BE2C (cell line): ENCODE results near the gene NSL1.

Source experiments
- DNase-seq: peaks from one replicate; pipeline ENCODE4 v3.0.0-alpha.2; 2020
- H3K27me3 ChIP-seq: fragments of 250-450 bp; sonication (Bioruptor Pico); 2 replicates; pipeline ENCODE4 v1.5.1; 2020; ENCODE audit warnings: mild to moderate bottlenecking
- H3K36me3 ChIP-seq: fragments of 250-450 bp; sonication (Bioruptor Pico); 2 replicates; pipeline ENCODE4 v1.5.1; 2020; ENCODE audit warnings: mild to moderate bottlenecking
- H3K4me1 ChIP-seq: fragments of 250-450 bp; sonication (Bioruptor Pico); 2 replicates; pipeline ENCODE4 v1.5.1; 2020
- H3K4me3 ChIP-seq: 2 replicates; pipeline ENCODE4 v1.5.1; 2011; ENCODE audit warnings: low read depth, low read length
- H3K9me3 ChIP-seq: fragments of 250-450 bp; sonication (Bioruptor Pico); 2 replicates; pipeline ENCODE4 v1.5.1; 2020
- CTCF ChIP-seq: IDR thresholded peaks from 2 replicates; pipeline ENCODE4 v1.5.1; 2012; ENCODE audit warnings: mild to moderate bottlenecking, low read depth, low read length

The NSL1 gene

GRCh38 chr1:212680680-212681389 is 110.7 kb downstream of the NSL1 start:
- no peaks in the 10 kb centered on the region for H3K9me3 ChIP-seq
- no peak for TF ChIP-seq CTCF
- DNase-seq, result no peak

GRCh38 chr1:212678456-212679410 is 112.8 kb downstream of the NSL1 start:
- Histone ChIP-seq H3K9me3 (no peaks in the 10 kb centered on the region), H3K4me1 (peaks cover 6% of the 10 kb centered on the region; the same call in 1 of the 2 replicates), H3K36me3 (no peaks in the 10 kb centered on the region), H3K4me3 (no peak overlapping the region), H3K27me3 (no peaks in the 10 kb centered on the region)
- no peak for DNase-seq
- TF ChIP-seq CTCF, result no peak

More at GRCh38 chr1:212680680-212681389, 110.7 kb downstream of the NSL1 start:
- no peaks in the 10 kb centered on the region for H3K36me3 ChIP-seq
- H3K4me3 ChIP-seq, result no peak overlapping the region
- H3K27me3 ChIP-seq, result no peaks in the 10 kb centered on the region
- peaks cover 6% of the 10 kb centered on the region; the same call in 1 of the 2 replicates for H3K4me1 ChIP-seq

- no peak for TF ChIP-seq CTCF
- Histone ChIP-seq H3K4me1 (peaks cover 6% of the 10 kb centered on the region; the same call in 1 of the 2 replicates), H3K36me3 (no peaks in the 10 kb centered on the region), H3K9me3 (no peaks in the 10 kb centered on the region), H3K4me3 (no peak overlapping the region), H3K27me3 (no peaks in the 10 kb centered on the region)
- no peak for DNase-seq
These were observed 114.0 kb downstream of the NSL1 start for GRCh38 chr1:212677573-212677972.

- TF ChIP-seq CTCF, result no peak
- H3K4me3 ChIP-seq, result no peak overlapping the region
- no peaks in the 10 kb centered on the region for H3K27me3 ChIP-seq
- peaks cover 6% of the 10 kb centered on the region; the same call in 1 of the 2 replicates for H3K4me1 ChIP-seq
- no peak for DNase-seq
- H3K9me3 ChIP-seq, result no peaks in the 10 kb centered on the region
- no peaks in the 10 kb centered on the region for H3K36me3 ChIP-seq
These were observed 114.4 kb downstream of the NSL1 start for GRCh38 chr1:212677136-212677535.
